Measurements from ENCODE around the gene CTSZ.

DNA sequence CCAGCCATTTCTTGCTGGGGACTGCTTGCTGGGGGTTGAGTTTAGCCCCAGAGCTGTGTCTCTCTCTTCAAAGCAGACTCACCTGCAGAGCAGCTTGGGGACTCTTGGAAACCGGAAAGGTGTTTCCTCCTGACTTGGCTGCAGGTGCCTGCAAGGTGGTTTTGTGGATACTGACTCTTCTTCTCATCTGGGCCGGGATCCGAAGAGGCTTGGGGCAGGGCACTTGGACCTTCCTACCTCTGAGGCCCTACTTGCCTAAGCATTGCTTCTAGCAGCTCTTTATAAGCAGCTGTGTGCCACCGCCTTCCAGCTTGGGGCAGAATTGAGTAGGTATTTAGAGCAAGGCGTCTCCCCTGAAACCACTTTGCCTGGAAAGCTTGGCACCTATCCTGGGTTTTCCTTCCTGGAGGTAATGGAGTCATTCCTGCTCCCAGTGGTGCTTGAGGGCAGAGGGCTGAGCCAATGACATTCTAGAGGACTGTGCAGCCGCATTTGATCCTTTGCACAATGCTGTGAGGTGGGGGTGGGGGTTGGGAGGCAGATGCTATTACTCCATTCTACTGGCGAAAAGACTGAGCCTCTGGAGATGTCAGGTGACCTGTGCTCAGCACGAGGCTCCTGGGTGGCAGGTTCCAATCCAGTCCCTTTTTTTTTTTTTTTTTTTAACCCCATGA is 3.4 kb upstream of the CTSZ start:
- TF ChIP-seq EP300 (IDR thresholded peaks at IDR 0.05; ENCODE audit: low read depth) = no peak
- TF ChIP-seq CTCF (IDR thresholded peaks at IDR 0.05) = no peak
- TF ChIP-seq POLR2AphosphoS5 (IDR thresholded peaks at IDR 0.05) = no peak
- TF ChIP-seq POLR2A (IDR thresholded peaks at IDR 0.05) = no peak

Data from transverse colon (tissue), 4 donors.